Jurkat, Clone E6-1 (cell line): ENCODE results near the gene DIO3.

Source experiments
- DNase-seq: peaks from one replicate; pipeline ENCODE4 v3.0.0-alpha.2; 2011; ENCODE audit warnings: low read depth, low spot score
- H3K4me3 ChIP-seq: 2 replicates; pipeline ENCODE4 v1.5.1; 2011; ENCODE audit warnings: mild to moderate bottlenecking, low read length, control low read depth, moderate library complexity

The DIO3 gene

GRCh38 chr14:101575581-101575980 lies 14.3 kb downstream of the DIO3 start:
- DNase-seq = no peak
- no peak overlapping the region for H3K4me3 ChIP-seq

- no peak overlapping the region for H3K4me3 ChIP-seq
- DNase-seq = no peak
These were observed 16.1 kb downstream of the DIO3 start for GRCh38 chr14:101577221-101577909.

GRCh38 chr14:101578489-101578888 lies 17.2 kb downstream of the DIO3 start:
- no peak for DNase-seq
- H3K4me3 ChIP-seq = no peak overlapping the region

- DNase-seq = no peak
- no peak overlapping the region for H3K4me3 ChIP-seq
These were observed 18.2 kb downstream of the DIO3 start for GRCh38 chr14:101579372-101580080.

GRCh38 chr14:101581806-101582205 lies 20.5 kb downstream of the DIO3 start:
- DNase-seq = no peak
- H3K4me3 ChIP-seq = no peak overlapping the region

GRCh38 chr14:101582294-101582693 lies 21.0 kb downstream of the DIO3 start:
- no peak for DNase-seq
- H3K4me3 ChIP-seq = no peak overlapping the region

GRCh38 chr14:101583006-101583714 lies 21.9 kb downstream of the DIO3 start:
- H3K4me3 ChIP-seq = no peak overlapping the region
- DNase-seq = no peak

- H3K4me3 ChIP-seq = no peak overlapping the region
- DNase-seq = no peak
These were observed 22.4 kb downstream of the DIO3 start for GRCh38 chr14:101583715-101584054.

GRCh38 chr14:101584055-101584859 lies 23.0 kb downstream of the DIO3 start:
- no peak for DNase-seq
- H3K4me3 ChIP-seq = no peak overlapping the region

- no peak for DNase-seq
- H3K4me3 ChIP-seq = no peak overlapping the region
These were observed 23.9 kb downstream of the DIO3 start for GRCh38 chr14:101585211-101585610.

GRCh38 chr14:101586531-101587430 lies 25.5 kb downstream of the DIO3 start:
- no peak overlapping the region for H3K4me3 ChIP-seq
- DNase-seq = no peak

- no peak for DNase-seq
- H3K4me3 ChIP-seq = no peak overlapping the region
These were observed 26.2 kb downstream of the DIO3 start for GRCh38 chr14:101587441-101587911.

GRCh38 chr14:101588286-101588975 lies 27.1 kb downstream of the DIO3 start:
- no peak overlapping the region for H3K4me3 ChIP-seq
- no peak for DNase-seq

- H3K4me3 ChIP-seq = no peak overlapping the region
- DNase-seq = no peak
These were observed 27.7 kb downstream of the DIO3 start for GRCh38 chr14:101588990-101589389.

GRCh38 chr14:101589486-101590015 lies 28.3 kb downstream of the DIO3 start:
- DNase-seq = no peak
- no peak overlapping the region for H3K4me3 ChIP-seq

- H3K4me3 ChIP-seq = no peak overlapping the region
- no peak for DNase-seq
These were observed 28.8 kb downstream of the DIO3 start for GRCh38 chr14:101590062-101590461.

GRCh38 chr14:101590616-101591015 lies 29.3 kb downstream of the DIO3 start:
- no peak for DNase-seq
- H3K4me3 ChIP-seq = no peak overlapping the region

- no peak overlapping the region for H3K4me3 ChIP-seq
- DNase-seq = no peak
These were observed 29.8 kb downstream of the DIO3 start for GRCh38 chr14:101591121-101591520.
